ENCODE results near the gene ONECUT3.

The ONECUT3 gene

GRCh38 chr19:1817553-1818179 is 64.4 kb downstream of the ONECUT3 start:
- Histone ChIP-seq H3K4me3 (replicated peaks; ENCODE audit: insufficient read depth, low read length) (no peak overlapping the region), H3K27ac (replicated peaks) (no peak overlapping the region), H3K27me3 (ENCODE audit: insufficient read depth, poor library complexity, severe bottlenecking) (no peaks in the 10 kb centered on the region)
- TF ChIP-seq REST (IDR thresholded peaks at IDR 0.05; ENCODE audit: insufficient replicate concordance, low read depth) = no peak
- no peak for TF ChIP-seq SPI1 (IDR thresholded peaks at IDR 0.05; ENCODE audit: borderline replicate concordance, low read depth)
- no peak for DNase-seq (ENCODE audit: low read depth in 1 of 2, low spot score in 1 of 2)

GRCh38 chr19:1818549-1819195 is 65.4 kb downstream of the ONECUT3 start:
- Histone ChIP-seq H3K27me3 (ENCODE audit: insufficient read depth, poor library complexity, severe bottlenecking) (no peaks in the 10 kb centered on the region), H3K27ac (replicated peaks) (no peak overlapping the region), H3K4me3 (replicated peaks; ENCODE audit: insufficient read depth, low read length) (no peak overlapping the region)
- TF ChIP-seq REST (IDR thresholded peaks at IDR 0.05; ENCODE audit: insufficient replicate concordance, low read depth) (no peak), GABPA (IDR thresholded peaks at IDR 0.05; ENCODE audit: low read depth) (no peak), POLR2AphosphoS5 (IDR thresholded peaks at IDR 0.05; ENCODE audit: low read depth) (no peak), SPI1 (IDR thresholded peaks at IDR 0.05; ENCODE audit: borderline replicate concordance, low read depth) (no peak), CTCF (IDR thresholded peaks at IDR 0.05; ENCODE audit: insufficient read depth, low read length) (no peak)
- DNase-seq (ENCODE audit: low read depth in 1 of 2, low spot score in 1 of 2) = no peak

GRCh38 chr19:1819341-1820255 is 66.3 kb downstream of the ONECUT3 start:
- TF ChIP-seq POLR2AphosphoS5 (IDR thresholded peaks at IDR 0.05; ENCODE audit: low read depth) (no peak), GABPA (IDR thresholded peaks at IDR 0.05; ENCODE audit: low read depth) (no peak)
- Histone ChIP-seq H3K27ac (replicated peaks) (no peak overlapping the region), H3K27me3 (ENCODE audit: insufficient read depth, poor library complexity, severe bottlenecking) (no peaks in the 10 kb centered on the region), H3K4me3 (replicated peaks; ENCODE audit: insufficient read depth, low read length) (no peak overlapping the region)
- DNase-seq (ENCODE audit: low read depth in 1 of 2, low spot score in 1 of 2) = no peak

GRCh38 chr19:1822210-1822609 is 68.9 kb downstream of the ONECUT3 start:
- no peak for TF ChIP-seq CTCF (IDR thresholded peaks at IDR 0.05; ENCODE audit: insufficient read depth, low read length)
- TF ChIP-seq REST (IDR thresholded peaks at IDR 0.05; ENCODE audit: insufficient replicate concordance, low read depth) = no peak
- TF ChIP-seq GABPA (IDR thresholded peaks at IDR 0.05; ENCODE audit: low read depth) = no peak
- no peak for TF ChIP-seq POLR2AphosphoS5 (IDR thresholded peaks at IDR 0.05; ENCODE audit: low read depth)
- no peak for TF ChIP-seq SPI1 (IDR thresholded peaks at IDR 0.05; ENCODE audit: borderline replicate concordance, low read depth)
- no peak overlapping the region for H3K4me3 ChIP-seq (replicated peaks; ENCODE audit: insufficient read depth, low read length)
- H3K27ac ChIP-seq (replicated peaks) = no peak overlapping the region
- no peak for DNase-seq (ENCODE audit: low read depth in 1 of 2, low spot score in 1 of 2)
- H3K27me3 ChIP-seq (ENCODE audit: insufficient read depth, poor library complexity, severe bottlenecking) = no peaks in the 10 kb centered on the region
